Upper lobe of left lung (tissue), 4 donors: ENCODE measurements around the gene RBP5.

Experiments
- POLR2A ChIP-seq, 4 donors: fragments of 450-650 bp; IDR thresholded peaks; one replicate each; pipeline ENCODE4 v1.5.1; 2016 to 2017; ENCODE audit warnings: antibody characterized with exemption in 4 of 4, mild to moderate bottlenecking in 2 of 4
- POLR2AphosphoS5 ChIP-seq, 2 donors: sonication (generic); formaldehyde crosslinking; IDR thresholded peaks; one replicate each; pipeline ENCODE4 v1.5.1; 2017; ENCODE audit warnings: antibody characterized with exemption in 2 of 2
- TF ChIP-seq, protein P1 (sequence below), 6 experiments: fragments of 450-650 bp in 4 of 6; fragments of 200-600 bp in 2 of 6; sonication (generic) in 2 of 6; IDR thresholded peaks; one replicate each; pipeline ENCODE4 v1.5.1; 2016 to 2019; ENCODE audit warnings: antibody characterized with exemption in 6 of 6

GRCh38 chr12:7101694-7102131 is 27.0 kb downstream of the RBP5 start:
- TF ChIP-seq POLR2AphosphoS5 (IDR thresholded peaks at IDR 0.05), result no peak
- TF ChIP-seq, protein P1, sequence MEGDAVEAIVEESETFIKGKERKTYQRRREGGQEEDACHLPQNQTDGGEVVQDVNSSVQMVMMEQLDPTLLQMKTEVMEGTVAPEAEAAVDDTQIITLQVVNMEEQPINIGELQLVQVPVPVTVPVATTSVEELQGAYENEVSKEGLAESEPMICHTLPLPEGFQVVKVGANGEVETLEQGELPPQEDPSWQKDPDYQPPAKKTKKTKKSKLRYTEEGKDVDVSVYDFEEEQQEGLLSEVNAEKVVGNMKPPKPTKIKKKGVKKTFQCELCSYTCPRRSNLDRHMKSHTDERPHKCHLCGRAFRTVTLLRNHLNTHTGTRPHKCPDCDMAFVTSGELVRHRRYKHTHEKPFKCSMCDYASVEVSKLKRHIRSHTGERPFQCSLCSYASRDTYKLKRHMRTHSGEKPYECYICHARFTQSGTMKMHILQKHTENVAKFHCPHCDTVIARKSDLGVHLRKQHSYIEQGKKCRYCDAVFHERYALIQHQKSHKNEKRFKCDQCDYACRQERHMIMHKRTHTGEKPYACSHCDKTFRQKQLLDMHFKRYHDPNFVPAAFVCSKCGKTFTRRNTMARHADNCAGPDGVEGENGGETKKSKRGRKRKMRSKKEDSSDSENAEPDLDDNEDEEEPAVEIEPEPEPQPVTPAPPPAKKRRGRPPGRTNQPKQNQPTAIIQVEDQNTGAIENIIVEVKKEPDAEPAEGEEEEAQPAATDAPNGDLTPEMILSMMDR (IDR thresholded peaks at IDR 0.05), result no peak
- TF ChIP-seq POLR2A (IDR thresholded peaks at IDR 0.05), result no peak
